NCI-H1417 (cell line): ENCODE data around the gene ZNF136.

Source experiments
- DNase-seq, 3 experiments: peaks; one replicate each; lab custom pipeline; 2025; lab: John Stamatoyannopoulos, UW

Gene ZNF136

GRCh38 chr19:12194827-12195731, 32.2 kb downstream of the ZNF136 start:
- no peak for DNase-seq

- DNase-seq: no peak
These were observed 35.2 kb downstream of the ZNF136 start for GRCh38 chr19:12198136-12198535.

GRCh38 chr19:12199757-12200419, 37.0 kb downstream of the ZNF136 start:
- no peak for DNase-seq

- peak in 2 of 3 experiments; percentile 0 to 32 for DNase-seq
These were observed 39.4 kb downstream of the ZNF136 start for GRCh38 chr19:12202250-12202649.

GRCh38 chr19:12205296-12205695, 42.4 kb downstream of the ZNF136 start:
- no peak for DNase-seq

GRCh38 chr19:12208221-12208620, 45.3 kb downstream of the ZNF136 start:
- DNase-seq: no peak

- DNase-seq: no peak
These were observed 54.4 kb downstream of the ZNF136 start for GRCh38 chr19:12217332-12217731.

- no peak for DNase-seq
These were observed 60.2 kb downstream of the ZNF136 start for GRCh38 chr19:12222980-12223630.

- no peak for DNase-seq
These were observed 61.8 kb downstream of the ZNF136 start for GRCh38 chr19:12224676-12225075.

- DNase-seq: no peak
These were observed 67.1 kb downstream of the ZNF136 start for GRCh38 chr19:12229990-12230389.

GRCh38 chr19:12230751-12231733, 68.1 kb downstream of the ZNF136 start:
- no peak for DNase-seq

GRCh38 chr19:12232961-12233360, 70.1 kb downstream of the ZNF136 start:
- DNase-seq: no peak

- DNase-seq: no peak
These were observed 74.4 kb downstream of the ZNF136 start for GRCh38 chr19:12237143-12237839.
